K562 (cell line): ENCODE data around the gene MBNL2. TPM values are rescaled to one million over a fixed set of nuclear protein-coding genes. Genes with fewer than 3 reads are reported as not detected.

Source experiments
- ATAC-seq: fragments of 200-7000 bp; cut with Tn5 transposase; 3 replicates; pipeline ENCODE4 v1.9.1; 2020; ENCODE audit warnings: moderate library complexity
- BruUV-seq: library from RNA; stranded (reverse); fragments of 400-500 nt; replicated peaks from 2 replicates; lab custom pipeline; 2021; lab: Mats Ljungman, UMichigan
- CTCF ChIA-PET: fragments of 300-600 bp; formaldehyde crosslinking; extraction: SDS; loops from one replicate; lab custom pipeline; 2021; ENCODE audit warnings: low intra/inter-chr PET ratio; lab: Yijun Ruan, JAX
- POLR2A ChIA-PET: fragments of 300-600, 350-650 bp; sonication (Branson Sonifier 250); formaldehyde crosslinking; extraction: SDS; loops from one replicate; lab custom pipeline; 2021; ENCODE audit warnings: antibody characterized with exemption, inconsistent platforms; lab: Yijun Ruan, JAX
- DNase-seq, 4 experiments: peaks; one replicate each; pipeline versions ENCODE4 v3.0.0 to v3.0.0-alpha.2; 2011 to 2018; ENCODE audit warnings: low spot score in 3 of 4, mixed read lengths in 3 of 4; ENCODE audit errors: extremely low read depth in 1 of 4
- FAIRE-seq: peaks from 2 replicates; lab custom pipeline; 2011; peaks lifted over from hg19 to GRCh38; lab: Jason Lieb, UNC
- H2AFZ ChIP-seq: 2 replicates; pipeline ENCODE4 v1.6.0; 2011; ENCODE audit warnings: low read depth, low read length, control low read depth, inconsistent platforms
- H3K27ac ChIP-seq: fragments of 200-600 bp; 3 replicates; pipeline ENCODE4 v1.8.0; 2011; ENCODE audit warnings: low read depth, mild to moderate bottlenecking, control low read depth, inconsistent platforms, low read length, moderate library complexity, mixed read lengths; ENCODE audit errors: extremely low read depth
- H3K27me3 ChIP-seq, 2 experiments: fragments of 300-600 bp in 1 of 2; 2 replicates in 1 of 2; 3 replicates in 1 of 2; pipeline versions ENCODE4 v1.6.0 to v1.8.0; 2011; ENCODE audit warnings: inconsistent platforms in 2 of 2, low read length in 2 of 2, mild to moderate bottlenecking in 1 of 2, mixed read lengths in 1 of 2, moderate library complexity in 1 of 2; ENCODE audit not compliant: control insufficient read depth in 2 of 2, insufficient read depth in 2 of 2
- H3K36me3 ChIP-seq: fragments of 300-600 bp; 3 replicates; pipeline ENCODE4 v1.8.0; 2011; ENCODE audit warnings: mild to moderate bottlenecking, low read length, inconsistent platforms; ENCODE audit not compliant: control insufficient read depth, insufficient read depth
- H3K4me1 ChIP-seq, 2 experiments: fragments of 200-600 bp in 1 of 2; replicated peaks in 1 of 2; 2 replicates in 1 of 2; 3 replicates in 1 of 2; pipeline versions ENCODE4 v1.5.1 to v1.8.0; 2011; ENCODE audit warnings: inconsistent platforms in 2 of 2, low read length in 2 of 2, mild to moderate bottlenecking in 1 of 2, mixed read lengths in 1 of 2, moderate library complexity in 1 of 2; ENCODE audit not compliant: control insufficient read depth in 2 of 2, insufficient read depth in 2 of 2
- H3K4me2 ChIP-seq: 2 replicates; pipeline ENCODE4 v1.6.1; 2011; ENCODE audit warnings: low read length, control low read depth, inconsistent platforms, mixed read lengths; ENCODE audit not compliant: insufficient read depth
- H3K4me3 ChIP-seq: fragments of 200-600 bp; sonication (generic), shearing (Covaris generic); 2 replicates; pipeline ENCODE4 v1.5.1; 2016; ENCODE audit warnings: control low read depth, inconsistent platforms
- H3K79me2 ChIP-seq: fragments of 200-600 bp; 3 replicates; pipeline ENCODE4 v1.8.0; 2011; ENCODE audit warnings: low read length, inconsistent platforms; ENCODE audit not compliant: control insufficient read depth, insufficient read depth
- H3K9ac ChIP-seq, 2 experiments: 2 replicates each; pipeline versions ENCODE4 v1.6.0 to v1.6.1; 2011; ENCODE audit warnings: low read depth in 2 of 2, low read length in 2 of 2, control low read depth in 1 of 2, inconsistent platforms in 1 of 2, mild to moderate bottlenecking in 1 of 2, mixed read lengths in 1 of 2; ENCODE audit not compliant: insufficient read depth in 1 of 2
- H3K9me1 ChIP-seq: one replicate; pipeline ENCODE4 v1.6.0; 2011; ENCODE audit warnings: inconsistent platforms, mild to moderate bottlenecking, low read length, moderate library complexity; ENCODE audit not compliant: control insufficient read depth, insufficient read depth
- H3K9me3 ChIP-seq: replicated peaks from 2 replicates; pipeline ENCODE4 v1.5.1; 2011; ENCODE audit warnings: low read depth, low read length, inconsistent platforms; ENCODE audit not compliant: control insufficient read depth, insufficient read depth
- H4K20me1 ChIP-seq: replicated peaks from 2 replicates; pipeline ENCODE4 v1.6.1; 2011; ENCODE audit warnings: low read length, inconsistent platforms, mixed read lengths; ENCODE audit not compliant: control insufficient read depth, insufficient read depth
- DPF2 ChIP-seq: fragments of 450-650 bp; IDR thresholded peaks from 2 replicates; pipeline ENCODE4 v1.6.1; 2016
- FOXA3 ChIP-seq, 2 experiments: fragments of 450-650 bp in 1 of 2; sonication (generic) in 1 of 2; formaldehyde crosslinking; IDR thresholded peaks in 1 of 2; conservative IDR thresholded peaks in 1 of 2; 2 replicates each; pipeline versions ENCODE4 v1.4.0 to v1.8.0; 2020 to 2022; ENCODE audit warnings: mild to moderate bottlenecking in 2 of 2, missing genetic modification reagents in 1 of 2
- HMGN3 ChIP-seq: IDR thresholded peaks from 2 replicates; pipeline ENCODE4 v1.6.1; 2011; ENCODE audit warnings: borderline replicate concordance, low read depth, mild to moderate bottlenecking, mixed read lengths, low read length; ENCODE audit not compliant: insufficient read length; ENCODE audit errors: extremely low read depth
- SMC3 ChIP-seq: conservative IDR thresholded peaks from 2 replicates; pipeline ENCODE4 v1.6.1; 2011; ENCODE audit warnings: low read depth, low read length, improper control_type of control experiment; ENCODE audit not compliant: insufficient read depth
- WHSC1 ChIP-seq: IDR thresholded peaks from one replicate; pipeline ENCODE4 v1.6.1; 2012; ENCODE audit warnings: low read length, control low read depth, inconsistent platforms
- YY1 ChIP-seq, 3 experiments: IDR thresholded peaks; 2 replicates each; pipeline ENCODE4 v1.6.1; 2011; ENCODE audit warnings: low read length in 2 of 3, mild to moderate bottlenecking in 2 of 3, moderate library complexity in 2 of 3, borderline replicate concordance in 1 of 3, control low read depth in 1 of 3, low read depth in 1 of 3; ENCODE audit not compliant: insufficient read depth in 3 of 3, insufficient replicate concordance in 2 of 3, control insufficient read depth in 1 of 3, insufficient read length in 1 of 3; ENCODE audit errors: extremely low read depth in 1 of 3
- ZBTB7A ChIP-seq: IDR thresholded peaks from 2 replicates; pipeline ENCODE4 v1.6.1; 2011; ENCODE audit warnings: low read depth, mild to moderate bottlenecking, low read length, moderate library complexity, borderline replicate concordance; ENCODE audit not compliant: control insufficient read depth
- ZFP30 ChIP-seq: fragments of 250-450 bp; sonication (Bioruptor Pico); IDR thresholded peaks from 2 replicates; pipeline ENCODE4 v1.8.0; 2022; ENCODE audit warnings: moderate library complexity, mild to moderate bottlenecking, inconsistent platforms, borderline replicate concordance
- ZFPM2 ChIP-seq: fragments of 250-450 bp; sonication (Bioruptor Pico); IDR thresholded peaks from 2 replicates; pipeline ENCODE4 v1.5.1; 2022; ENCODE audit warnings: mild to moderate bottlenecking
- WGBS: fragments of 100-300 bp; shearing (Covaris generic); methylation state at CpG from one replicate; pipeline ENCODE4 v1.1.6; 2016; ENCODE audit warnings: low coverage, mixed read lengths; ENCODE audit not compliant: insufficient coverage; ENCODE audit errors: missing lambda C conversion rate; 5-methylcytosine and 5-hydroxymethylcytosine counted together
- in situ Hi-C: fragments of 300-500 bp; cut with MboI; formaldehyde crosslinking; loops from 4 replicates; pipeline ENCODE4 v1.15.0; 2018; ENCODE audit warnings: inconsistent platforms, mixed read lengths
- intact Hi-C: fragments of 100-400 bp; cut with micrococcal nuclease; formaldehyde crosslinking; loops from 2 replicates; pipeline ENCODE4 v1.14.2; 2022
- polyA plus RNA-seq, 8 experiments: library from polyadenylated mRNA; depleted of rRNA in 4 of 8; stranded (reverse) in 5 of 8; unstranded in 3 of 8; fragments of >200 nt; fragmentation: Nextera tagmentation in 2 of 8; fragmentation: Illumina TruSeq in 1 of 8; extraction: Ambion mirVana in 2 of 8; extraction: Trizol in 1 of 8; gene quantifications; 2 replicates each; pipeline versions ENCODE4 v1.2.1 to v1.2.3, GENCODE V29; 2011 to 2014; ENCODE audit warnings: inconsistent platforms in 1 of 8, missing spikeins in 1 of 8
- total RNA-seq, 7 experiments: library from RNA; depleted of rRNA in 6 of 7; stranded (reverse); fragments of >200 nt in 6 of 7; fragmentation: Illumina TruSeq in 2 of 7; extraction: Trizol in 2 of 7; gene quantifications; 2 replicates each; pipeline versions ENCODE4 v1.2.1 to v1.2.3, GENCODE V29; 2011 to 2021; ENCODE audit warnings: low replicate concordance in 1 of 7
- TF ChIP-seq, protein P1 (sequence below): fragments of 450-650 bp; IDR thresholded peaks from 2 replicates; pipeline ENCODE4 v1.6.1; 2018; ENCODE audit not compliant: partially characterized antibody

MBNL2 gene
- total and polyA plus RNA-seq, 9 of the 15 experiments (the other 6 are each of a cell fraction or from before 2014, with no cell fraction given) = 7.0 to 24.8 (median 13.8) TPM

DNA sequence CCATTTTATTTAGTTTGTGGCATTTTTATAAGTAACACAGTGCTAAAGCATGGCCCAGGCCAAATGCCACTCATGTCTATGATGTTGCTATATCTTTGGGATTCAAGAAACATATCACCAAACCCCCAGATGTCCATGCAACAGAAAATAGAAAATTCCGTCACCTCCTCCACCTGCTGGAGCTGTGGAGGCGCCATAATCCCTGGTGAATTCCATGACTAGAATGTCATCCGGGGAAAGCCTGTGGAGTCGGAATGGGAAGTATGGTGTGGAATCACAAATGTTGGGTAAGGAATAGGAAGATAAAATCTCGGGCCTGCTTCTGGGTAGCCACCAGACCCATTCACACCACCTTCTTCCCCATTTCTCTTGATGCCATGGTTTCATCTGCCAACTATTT, 160.1 kb downstream of the MBNL2 start:
- Histone ChIP-seq H4K20me1 (no peaks in the 10 kb centered on the region), H3K36me3 (no peaks in the 10 kb centered on the region; the same call in 2 of the 3 replicates), H3K9ac (no peak overlapping the region), H3K4me1 (no peaks in the 10 kb centered on the region), H3K4me3 (no peak overlapping the region), H3K9me3 (no peaks in the 10 kb centered on the region), H3K27me3 (no peaks in the 10 kb centered on the region), H3K4me2 (no peak overlapping the region), H3K27ac (no peak overlapping the region), H3K79me2 (no peaks in the 10 kb centered on the region; the same call in 2 of the 3 replicates), H3K9me1 (no peaks in the 10 kb centered on the region), H2AFZ (no peak overlapping the region)
- no peak for FAIRE-seq
- ChIA-PET CTCF (no interaction called here), POLR2A (no interaction called here)
- DNase-seq = no peak
- no peak for ATAC-seq
- intact Hi-C loops (no loop called here), in situ Hi-C loops (no loop called here)
- no TSS peak for BruUV-seq
- WGBS = 90% methylated on average over 5 of the region's 5 CpGs
- TF ChIP-seq YY1 (IDR thresholded peaks at IDR 0.05; ENCODE audit: borderline replicate concordance in 1 of 3, control insufficient read depth in 1 of 3, extremely low read depth in 1 of 3, insufficient read depth in 3 of 3, insufficient read length in 1 of 3, insufficient replicate concordance in 2 of 3, low read depth in 1 of 3, low read length in 2 of 3) = no peak
- TF ChIP-seq ZBTB7A = no peak
- no peak for TF ChIP-seq FOXA3 (CRISPR knock-in tag; conservative IDR thresholded peaks at IDR 0.05 in 1 of 2, IDR thresholded peaks at IDR 0.05 in 1 of 2)
- no peak for TF ChIP-seq WHSC1
- TF ChIP-seq ZFPM2 (CRISPR knock-in tag) = no peak
- TF ChIP-seq HMGN3 = no peak
- TF ChIP-seq ZFP30 = no peak
- TF ChIP-seq SMC3 = no peak
- no peak for TF ChIP-seq DPF2
- TF ChIP-seq, protein P1, sequence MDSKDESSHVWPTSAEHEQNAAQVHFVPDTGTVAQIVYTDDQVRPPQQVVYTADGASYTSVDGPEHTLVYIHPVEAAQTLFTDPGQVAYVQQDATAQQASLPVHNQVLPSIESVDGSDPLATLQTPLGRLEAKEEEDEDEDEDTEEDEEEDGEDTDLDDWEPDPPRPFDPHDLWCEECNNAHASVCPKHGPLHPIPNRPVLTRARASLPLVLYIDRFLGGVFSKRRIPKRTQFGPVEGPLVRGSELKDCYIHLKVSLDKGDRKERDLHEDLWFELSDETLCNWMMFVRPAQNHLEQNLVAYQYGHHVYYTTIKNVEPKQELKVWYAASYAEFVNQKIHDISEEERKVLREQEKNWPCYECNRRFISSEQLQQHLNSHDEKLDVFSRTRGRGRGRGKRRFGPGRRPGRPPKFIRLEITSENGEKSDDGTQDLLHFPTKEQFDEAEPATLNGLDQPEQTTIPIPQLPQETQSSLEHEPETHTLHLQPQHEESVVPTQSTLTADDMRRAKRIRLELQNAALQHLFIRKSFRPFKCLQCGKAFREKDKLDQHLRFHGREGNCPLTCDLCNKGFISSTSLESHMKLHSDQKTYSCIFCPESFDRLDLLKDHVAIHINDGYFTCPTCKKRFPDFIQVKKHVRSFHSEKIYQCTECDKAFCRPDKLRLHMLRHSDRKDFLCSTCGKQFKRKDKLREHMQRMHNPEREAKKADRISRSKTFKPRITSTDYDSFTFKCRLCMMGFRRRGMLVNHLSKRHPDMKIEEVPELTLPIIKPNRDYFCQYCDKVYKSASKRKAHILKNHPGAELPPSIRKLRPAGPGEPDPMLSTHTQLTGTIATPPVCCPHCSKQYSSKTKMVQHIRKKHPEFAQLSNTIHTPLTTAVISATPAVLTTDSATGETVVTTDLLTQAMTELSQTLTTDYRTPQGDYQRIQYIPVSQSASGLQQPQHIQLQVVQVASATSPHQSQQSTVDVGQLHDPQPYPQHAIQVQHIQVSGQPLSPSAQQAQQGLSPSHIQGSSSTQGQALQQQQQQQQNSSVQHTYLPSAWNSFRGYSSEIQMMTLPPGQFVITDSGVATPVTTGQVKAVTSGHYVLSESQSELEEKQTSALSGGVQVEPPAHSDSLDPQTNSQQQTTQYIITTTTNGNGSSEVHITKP = no peak
